ENCODE measurements around the gene LRPAP1.

LRPAP1 gene

DNA sequence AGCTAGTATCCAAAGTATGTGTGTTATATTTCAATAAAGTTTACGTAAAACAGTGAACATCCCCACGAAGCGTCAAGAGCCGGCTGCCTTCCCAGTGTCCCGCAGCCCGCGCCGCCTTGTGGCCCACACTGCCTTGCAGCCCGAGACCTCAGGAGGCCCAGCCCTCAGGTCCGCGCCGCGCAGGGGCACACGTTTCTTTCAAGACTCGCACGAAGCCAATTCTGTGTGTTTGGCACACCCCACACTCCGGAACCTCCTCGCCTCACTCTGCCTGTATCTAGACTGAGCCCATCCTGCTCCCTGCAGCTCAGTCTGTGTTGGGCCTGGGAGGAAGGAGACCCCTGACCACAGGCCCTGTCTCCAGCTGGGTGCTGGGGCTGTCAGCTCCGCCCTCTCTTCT lies 5.8 kb downstream of the LRPAP1 start:
- no peak overlapping the region for H3K27ac ChIP-seq
- H3K9ac ChIP-seq, result no peak overlapping the region
- TF ChIP-seq, protein P1, sequence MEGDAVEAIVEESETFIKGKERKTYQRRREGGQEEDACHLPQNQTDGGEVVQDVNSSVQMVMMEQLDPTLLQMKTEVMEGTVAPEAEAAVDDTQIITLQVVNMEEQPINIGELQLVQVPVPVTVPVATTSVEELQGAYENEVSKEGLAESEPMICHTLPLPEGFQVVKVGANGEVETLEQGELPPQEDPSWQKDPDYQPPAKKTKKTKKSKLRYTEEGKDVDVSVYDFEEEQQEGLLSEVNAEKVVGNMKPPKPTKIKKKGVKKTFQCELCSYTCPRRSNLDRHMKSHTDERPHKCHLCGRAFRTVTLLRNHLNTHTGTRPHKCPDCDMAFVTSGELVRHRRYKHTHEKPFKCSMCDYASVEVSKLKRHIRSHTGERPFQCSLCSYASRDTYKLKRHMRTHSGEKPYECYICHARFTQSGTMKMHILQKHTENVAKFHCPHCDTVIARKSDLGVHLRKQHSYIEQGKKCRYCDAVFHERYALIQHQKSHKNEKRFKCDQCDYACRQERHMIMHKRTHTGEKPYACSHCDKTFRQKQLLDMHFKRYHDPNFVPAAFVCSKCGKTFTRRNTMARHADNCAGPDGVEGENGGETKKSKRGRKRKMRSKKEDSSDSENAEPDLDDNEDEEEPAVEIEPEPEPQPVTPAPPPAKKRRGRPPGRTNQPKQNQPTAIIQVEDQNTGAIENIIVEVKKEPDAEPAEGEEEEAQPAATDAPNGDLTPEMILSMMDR (IDR thresholded peaks at IDR 0.05), result no peak
- no peaks in the 10 kb centered on the region for H3K4me1 ChIP-seq
- H3K79me2 ChIP-seq, result peaks cover 49% of the 10 kb centered on the region
- H3K4me3 ChIP-seq (ENCODE audit: low read depth, low read length), result no peak overlapping the region
- H3K27me3 ChIP-seq (ENCODE audit: control insufficient read depth, insufficient read depth, low read length), result no peaks in the 10 kb centered on the region
- no peak overlapping the region for H3K4me2 ChIP-seq (ENCODE audit: low read length)
- H2AFZ ChIP-seq, result no peak overlapping the region
- no peaks in the 10 kb centered on the region for H3K9me3 ChIP-seq (ENCODE audit: control insufficient read depth, low read length)
- no peaks in the 10 kb centered on the region for H3K36me3 ChIP-seq (ENCODE audit: control insufficient read depth, insufficient read depth, low read length)

DNA sequence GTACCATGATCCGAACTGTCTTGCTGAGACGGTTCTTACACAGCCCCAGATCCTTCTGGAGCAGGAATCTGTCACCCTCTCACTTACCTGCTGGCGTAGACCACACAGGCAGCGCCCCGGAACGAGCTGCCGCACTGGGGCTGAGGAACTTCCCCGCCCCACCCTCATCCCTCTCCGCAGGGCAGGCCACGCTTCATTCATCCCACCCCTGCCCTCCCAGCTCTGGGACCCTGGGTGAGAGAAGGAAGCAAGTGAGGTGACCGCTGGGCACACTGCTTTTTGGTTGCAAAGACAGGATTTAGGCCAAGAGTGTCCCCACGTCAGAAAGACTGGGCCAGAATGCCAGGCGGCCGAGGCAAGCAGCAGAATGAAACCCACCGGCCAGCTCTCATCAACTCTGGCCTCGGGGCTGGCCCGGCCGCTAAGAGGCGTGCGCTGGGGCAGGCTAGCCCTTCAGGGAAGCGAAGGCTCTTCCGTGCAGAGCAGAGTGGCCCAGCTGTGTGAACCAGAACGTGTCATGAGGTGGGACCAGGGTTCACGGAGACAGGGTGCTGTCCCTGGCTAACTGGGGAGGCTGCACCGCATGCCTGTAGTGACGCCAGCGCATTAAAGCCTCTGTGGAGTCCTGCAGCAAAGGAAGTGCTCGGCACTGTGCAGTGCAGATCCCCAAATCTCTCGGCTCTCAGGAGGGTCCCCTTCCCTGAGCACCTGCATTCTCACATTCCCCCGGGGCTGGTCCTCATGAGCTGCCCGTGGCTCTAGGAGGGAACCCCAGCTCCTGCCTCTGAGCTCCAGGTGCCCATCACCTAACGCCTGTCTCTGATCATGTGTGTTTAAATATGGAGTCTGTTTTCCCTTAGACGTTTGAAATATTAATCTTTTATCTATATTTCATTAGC lies 6.4 kb downstream of the LRPAP1 start:
- no peaks in the 10 kb centered on the region for H3K36me3 ChIP-seq (ENCODE audit: control insufficient read depth, insufficient read depth, low read length)
- H3K4me1 ChIP-seq, result no peaks in the 10 kb centered on the region
- TF ChIP-seq, protein P1 (IDR thresholded peaks at IDR 0.05), result no peak

DNA sequence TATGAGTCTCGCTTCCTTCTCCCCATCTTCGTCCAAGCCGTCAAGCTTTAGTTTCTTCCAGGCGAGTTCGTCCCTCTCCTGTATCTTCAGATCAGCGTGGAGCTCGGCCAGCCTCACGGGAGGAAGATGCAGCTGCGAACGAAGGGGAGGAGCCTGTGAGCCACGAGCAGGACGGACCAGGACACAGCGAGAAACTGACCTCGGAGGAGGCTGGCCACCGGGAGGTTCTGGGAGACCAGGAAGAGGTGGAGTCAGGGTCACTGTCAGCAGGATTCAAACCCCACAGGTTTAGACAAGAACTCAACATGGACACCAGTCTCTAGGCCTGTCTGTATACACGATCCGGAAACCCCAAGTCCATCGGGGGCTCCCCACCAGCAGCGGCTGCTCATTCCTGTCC lies 7.3 kb downstream of the LRPAP1 start:
- H3K9me3 ChIP-seq (ENCODE audit: control insufficient read depth, low read length), result no peaks in the 10 kb centered on the region
- H3K27ac ChIP-seq, result no peak overlapping the region
- H3K4me1 ChIP-seq, result no peaks in the 10 kb centered on the region
- H3K36me3 ChIP-seq (ENCODE audit: control insufficient read depth, insufficient read depth, low read length), result no peaks in the 10 kb centered on the region
- H3K4me2 ChIP-seq (ENCODE audit: low read length), result no peak overlapping the region
- TF ChIP-seq, protein P1 (IDR thresholded peaks at IDR 0.05), result no peak
- H3K79me2 ChIP-seq, result peaks cover 35% of the 10 kb centered on the region
- no peak overlapping the region for H3K4me3 ChIP-seq (ENCODE audit: low read depth, low read length)
- H2AFZ ChIP-seq, result no peak overlapping the region
- H3K9ac ChIP-seq, result no peak overlapping the region
- no peaks in the 10 kb centered on the region for H3K27me3 ChIP-seq (ENCODE audit: control insufficient read depth, insufficient read depth, low read length)

More for the DNA sequence above, 6.4 kb downstream of the LRPAP1 start:
- no peak overlapping the region for H3K4me3 ChIP-seq (ENCODE audit: low read depth, low read length)
- no peaks in the 10 kb centered on the region for H3K27me3 ChIP-seq (ENCODE audit: control insufficient read depth, insufficient read depth, low read length)
- no peaks in the 10 kb centered on the region for H3K9me3 ChIP-seq (ENCODE audit: control insufficient read depth, low read length)
- H3K9ac ChIP-seq, result no peak overlapping the region
- no peak overlapping the region for H2AFZ ChIP-seq
- no peak overlapping the region for H3K4me2 ChIP-seq (ENCODE audit: low read length)
- H3K79me2 ChIP-seq, result peaks cover 42% of the 10 kb centered on the region
- no peak overlapping the region for H3K27ac ChIP-seq

DNA sequence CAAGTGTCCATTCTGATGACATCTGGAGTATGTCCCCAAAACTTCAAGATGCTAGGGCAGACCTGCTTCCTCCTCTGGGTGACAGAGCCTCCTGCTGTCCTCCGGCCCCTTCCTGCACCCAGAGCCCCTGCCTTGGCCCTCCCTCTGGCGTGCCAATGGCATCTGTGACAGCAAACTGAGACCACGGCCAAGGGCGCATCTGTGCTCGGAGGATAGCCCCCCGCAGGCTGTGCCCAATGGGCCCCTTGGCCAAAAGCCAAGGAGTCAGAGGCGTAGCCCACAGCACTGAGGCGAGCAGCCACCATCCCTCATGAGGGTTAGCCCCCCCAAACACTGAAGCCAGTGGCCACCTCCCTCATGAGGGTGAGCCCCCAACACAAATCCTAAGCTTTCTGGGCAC lies 7.9 kb downstream of the LRPAP1 start:
- H3K27me3 ChIP-seq (ENCODE audit: control insufficient read depth, insufficient read depth, low read length), result no peaks in the 10 kb centered on the region
- no peaks in the 10 kb centered on the region for H3K4me1 ChIP-seq
- H3K4me2 ChIP-seq (ENCODE audit: low read length), result no peak overlapping the region
- no peak overlapping the region for H3K9ac ChIP-seq
- no peak overlapping the region for H2AFZ ChIP-seq
- H3K36me3 ChIP-seq (ENCODE audit: control insufficient read depth, insufficient read depth, low read length), result no peaks in the 10 kb centered on the region
- H3K9me3 ChIP-seq (ENCODE audit: control insufficient read depth, low read length), result no peaks in the 10 kb centered on the region
- H3K27ac ChIP-seq, result no peak overlapping the region
- H3K79me2 ChIP-seq, result peaks cover 30% of the 10 kb centered on the region
- TF ChIP-seq, protein P1 (IDR thresholded peaks at IDR 0.05), result no peak
- H3K4me3 ChIP-seq (ENCODE audit: low read depth, low read length), result no peak overlapping the region

Data from parathyroid adenoma (tissue), 2 donors.